ENCODE measurements around the gene NSRP1. TPM values are rescaled to one million over a fixed set of nuclear protein-coding genes. Genes with fewer than 3 reads are reported as not detected.
"Not testable (repeated sequence)": the region's sequence is repeated elsewhere in the genome, so short reads cannot be mapped to it uniquely, and the experiment has no call there.

Gene NSRP1
- total RNA-seq, 1 donor from 2014 or later = 23.1 TPM

DNA sequence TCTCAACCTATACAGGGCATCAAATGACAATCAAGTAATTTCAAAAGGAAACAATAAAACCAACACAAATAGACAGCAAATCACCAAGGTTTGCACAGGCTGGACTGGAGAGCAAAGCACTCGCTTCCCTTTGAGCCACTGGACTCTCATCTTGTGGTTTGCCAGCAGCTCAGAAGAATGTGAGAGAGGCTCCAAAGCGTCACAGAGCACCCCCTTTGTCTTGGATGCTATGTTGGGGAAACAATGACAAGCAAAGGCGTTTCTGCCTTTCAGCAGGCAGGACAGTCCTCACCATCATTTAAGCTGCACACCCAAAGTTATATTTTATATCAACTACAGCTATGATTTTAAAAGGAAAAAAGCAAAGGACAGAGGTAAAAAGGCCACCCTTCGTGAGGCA is 105.6 kb downstream of the NSRP1 start:
- no peak for DNase-seq (ENCODE audit: low spot score)

DNA sequence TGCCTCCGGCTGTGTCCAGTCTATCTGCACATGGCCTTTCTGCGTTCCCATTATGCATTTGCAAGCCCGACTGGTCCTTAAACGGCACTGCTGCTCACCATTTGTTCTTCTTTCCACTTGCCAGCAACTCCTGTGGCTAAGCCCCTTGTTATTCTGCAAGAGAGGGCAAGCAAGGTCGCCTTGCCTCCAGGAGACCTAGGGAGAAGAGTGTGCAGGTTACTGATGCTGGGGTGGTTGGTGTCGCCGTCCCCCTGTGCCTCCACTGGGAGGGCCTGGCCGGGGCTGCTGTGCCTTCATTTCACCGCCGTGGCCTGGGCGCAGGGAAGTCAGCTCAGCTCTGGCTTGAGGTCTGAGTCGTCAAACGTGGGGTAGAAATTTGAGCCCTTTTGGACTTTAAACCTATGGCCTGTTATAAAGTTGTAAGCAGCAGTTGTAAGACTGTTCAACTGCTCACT is 106.1 kb downstream of the NSRP1 start:
- no peak for DNase-seq (ENCODE audit: low spot score)

DNA sequence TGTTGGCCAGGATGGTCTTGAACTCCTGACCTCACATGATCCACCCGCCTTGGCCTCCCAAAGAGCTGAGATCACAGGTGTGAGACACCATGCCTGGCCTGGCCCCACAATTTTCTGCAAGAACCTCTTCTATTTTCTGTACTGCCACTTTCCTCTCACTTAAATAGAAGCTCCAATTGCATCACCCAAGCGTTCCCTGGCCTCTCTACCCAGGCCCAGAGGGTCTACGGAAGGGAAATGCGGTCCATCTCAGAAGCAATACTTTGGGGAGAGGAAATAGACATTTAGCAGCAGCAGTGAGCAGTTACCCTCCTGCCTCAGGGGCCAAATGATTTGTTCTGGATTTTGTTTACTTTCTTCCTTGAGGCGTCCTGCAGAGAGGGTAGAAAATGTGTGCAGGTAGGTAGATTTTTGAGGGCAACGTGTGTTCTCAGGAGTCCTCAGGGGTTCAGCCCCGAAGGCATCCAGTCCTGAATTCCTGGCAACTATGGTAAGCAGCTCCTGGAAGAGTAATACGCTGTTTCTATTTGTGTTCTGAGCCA is 107.9 kb downstream of the NSRP1 start:
- DNase-seq (ENCODE audit: low spot score) = no peak

DNA sequence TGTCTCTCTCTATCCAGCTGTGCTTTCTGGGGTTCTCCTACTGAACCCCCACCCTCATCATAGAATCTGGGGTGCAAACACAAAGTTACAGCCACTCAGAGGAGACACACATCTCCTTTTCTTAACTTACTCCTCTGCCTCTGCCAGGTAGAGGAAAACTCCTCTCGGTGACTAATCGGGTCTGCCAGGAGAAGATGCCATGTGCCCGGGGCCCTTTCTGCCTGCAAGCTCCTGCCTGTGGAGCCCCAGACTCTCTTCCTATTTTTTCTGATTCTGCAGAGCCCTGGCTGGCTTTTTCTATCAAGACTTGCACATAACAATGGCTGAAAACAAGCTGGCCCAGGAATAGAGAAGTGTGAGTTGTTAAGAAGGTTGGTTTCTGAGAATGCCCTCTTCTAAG is 108.5 kb downstream of the NSRP1 start:
- no peak for DNase-seq (ENCODE audit: low spot score)

DNA sequence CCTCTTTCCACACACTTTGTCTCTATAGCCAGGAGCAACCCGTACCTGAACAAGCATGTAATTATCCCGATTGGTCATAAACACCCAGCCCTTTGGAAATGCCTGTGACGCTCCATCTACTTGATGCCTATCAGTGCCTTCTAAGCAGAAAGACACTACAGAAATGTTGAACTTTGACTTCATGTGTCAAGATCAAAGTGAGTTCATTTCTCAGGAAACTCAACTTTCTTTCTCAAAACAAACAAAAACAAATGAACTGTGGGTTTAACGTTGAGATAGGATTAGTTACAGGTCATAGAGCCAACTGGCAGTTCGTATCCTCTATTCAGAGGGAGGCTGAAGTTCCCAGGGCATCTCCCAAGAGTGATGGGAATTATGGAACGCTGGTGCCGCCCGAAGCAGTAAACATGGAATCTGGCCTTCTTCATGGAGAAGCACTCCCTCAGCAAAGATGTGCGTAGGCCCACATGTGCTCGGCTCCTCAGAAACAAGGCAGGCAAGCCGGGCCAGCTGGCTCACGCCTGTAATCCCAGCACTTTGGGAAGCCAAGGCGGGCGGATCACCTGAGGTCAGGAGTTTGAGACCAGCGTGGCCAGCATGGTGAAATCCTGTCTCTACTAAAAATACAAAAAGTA is 109.4 kb downstream of the NSRP1 start:
- DNase-seq (ENCODE audit: low spot score) = no peak

DNA sequence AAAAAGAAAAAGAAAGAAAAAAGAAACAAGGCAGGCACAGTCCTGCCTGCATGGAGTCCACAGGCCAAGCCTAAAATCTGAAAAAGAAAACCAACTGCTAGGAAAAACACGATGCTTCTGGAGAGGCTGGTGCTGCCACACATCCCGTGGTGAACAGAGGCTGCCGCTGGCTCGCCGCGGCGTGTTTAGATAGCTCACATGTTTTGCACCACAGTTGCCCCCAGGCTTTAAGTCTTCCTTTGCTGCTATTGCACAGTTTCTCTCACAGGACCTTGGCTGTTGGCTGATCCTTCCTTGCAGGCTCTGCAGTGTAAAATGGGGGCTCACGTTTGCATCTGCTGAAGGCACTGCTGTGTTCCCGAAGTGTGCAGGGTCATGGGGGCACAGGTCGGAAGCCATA is 110.3 kb downstream of the NSRP1 start:
- no peak for DNase-seq (ENCODE audit: low spot score)

DNA sequence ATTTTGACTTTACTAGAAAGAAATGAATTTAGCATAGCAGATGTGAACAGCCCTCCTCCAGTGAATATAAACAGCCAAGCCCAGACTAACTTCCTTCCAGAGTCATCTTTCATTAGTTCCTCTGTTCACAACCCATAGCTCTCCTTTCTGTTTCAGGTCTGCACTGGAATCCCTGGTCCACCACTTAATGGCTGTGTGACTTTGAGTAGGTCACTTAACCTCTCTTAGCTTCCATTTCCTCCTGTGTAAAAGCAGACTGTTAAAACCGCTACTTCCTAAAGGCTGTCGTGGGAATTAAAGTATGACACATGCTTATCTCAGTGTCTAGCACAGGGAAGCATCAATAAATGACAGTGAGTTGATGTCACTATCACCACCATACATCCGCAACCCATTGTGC is 111.4 kb downstream of the NSRP1 start:
- no peak for DNase-seq (ENCODE audit: low spot score)

DNA sequence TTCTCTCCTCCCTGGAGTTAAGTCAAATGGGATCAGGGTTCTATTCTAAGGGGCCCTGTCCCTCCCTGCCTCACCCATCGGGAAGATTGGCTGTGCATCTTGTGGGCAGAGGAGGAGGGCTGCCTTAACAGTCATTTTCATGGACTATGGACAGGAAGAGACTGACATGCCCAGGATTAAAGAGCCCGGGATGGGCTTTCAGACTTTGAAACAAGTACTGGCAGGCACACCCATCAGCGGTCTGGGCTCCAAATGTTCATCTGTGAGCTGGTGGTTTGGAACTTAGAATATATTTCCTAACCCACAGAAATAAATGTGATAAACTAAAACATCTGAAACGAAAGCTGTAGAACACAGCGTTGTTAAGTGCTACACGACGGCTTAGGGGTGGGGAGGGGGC is 112.4 kb downstream of the NSRP1 start:
- DNase-seq (ENCODE audit: low spot score) = no peak

DNA sequence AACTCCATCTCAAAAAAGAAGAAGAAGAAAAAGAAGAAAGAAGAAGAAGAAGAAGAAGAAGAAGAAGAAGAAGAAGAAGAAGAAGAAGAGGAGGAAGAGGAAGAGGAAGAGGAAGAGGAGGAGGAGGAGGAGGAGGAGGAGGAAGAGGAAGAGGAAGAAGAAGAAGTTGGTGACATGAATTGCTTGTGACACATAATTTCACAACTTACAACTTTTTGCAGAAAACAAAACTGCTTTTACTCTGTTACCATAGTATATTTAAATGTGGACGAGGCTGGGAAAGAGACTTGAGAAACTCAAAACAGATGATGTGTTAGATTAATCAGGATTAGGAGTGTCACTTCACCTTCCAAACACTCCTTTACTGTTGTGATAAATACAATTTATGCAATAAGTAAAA is 113.4 kb downstream of the NSRP1 start:
- DNase-seq (ENCODE audit: low spot score) = not testable (repeated sequence)

DNA sequence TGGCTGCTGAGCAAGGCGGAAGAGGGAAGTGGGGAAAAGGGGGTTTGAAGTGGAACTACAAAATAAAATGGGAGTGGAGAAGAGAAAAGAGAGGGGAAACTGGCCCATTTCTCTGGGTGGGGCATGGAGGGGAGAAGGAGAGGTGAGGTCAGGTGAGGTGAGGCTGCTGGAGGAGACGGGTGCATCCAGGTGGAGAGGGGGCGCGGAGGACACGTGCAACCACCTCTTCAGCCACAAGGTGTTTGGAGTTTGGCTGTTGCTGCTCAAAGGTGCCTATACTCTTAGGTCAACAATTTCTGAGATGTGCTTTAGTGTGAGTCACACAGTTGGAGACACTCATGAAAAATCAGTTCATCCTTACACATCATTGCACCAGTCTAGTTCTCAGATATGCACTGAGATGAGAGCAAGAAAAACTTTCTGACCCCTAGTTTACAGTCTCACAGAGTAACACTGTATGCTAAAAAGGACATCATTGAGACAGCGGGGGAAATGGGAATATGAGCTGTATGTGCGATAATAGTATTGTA is 114.0 kb downstream of the NSRP1 start:
- no peak for DNase-seq (ENCODE audit: low spot score)

DNA sequence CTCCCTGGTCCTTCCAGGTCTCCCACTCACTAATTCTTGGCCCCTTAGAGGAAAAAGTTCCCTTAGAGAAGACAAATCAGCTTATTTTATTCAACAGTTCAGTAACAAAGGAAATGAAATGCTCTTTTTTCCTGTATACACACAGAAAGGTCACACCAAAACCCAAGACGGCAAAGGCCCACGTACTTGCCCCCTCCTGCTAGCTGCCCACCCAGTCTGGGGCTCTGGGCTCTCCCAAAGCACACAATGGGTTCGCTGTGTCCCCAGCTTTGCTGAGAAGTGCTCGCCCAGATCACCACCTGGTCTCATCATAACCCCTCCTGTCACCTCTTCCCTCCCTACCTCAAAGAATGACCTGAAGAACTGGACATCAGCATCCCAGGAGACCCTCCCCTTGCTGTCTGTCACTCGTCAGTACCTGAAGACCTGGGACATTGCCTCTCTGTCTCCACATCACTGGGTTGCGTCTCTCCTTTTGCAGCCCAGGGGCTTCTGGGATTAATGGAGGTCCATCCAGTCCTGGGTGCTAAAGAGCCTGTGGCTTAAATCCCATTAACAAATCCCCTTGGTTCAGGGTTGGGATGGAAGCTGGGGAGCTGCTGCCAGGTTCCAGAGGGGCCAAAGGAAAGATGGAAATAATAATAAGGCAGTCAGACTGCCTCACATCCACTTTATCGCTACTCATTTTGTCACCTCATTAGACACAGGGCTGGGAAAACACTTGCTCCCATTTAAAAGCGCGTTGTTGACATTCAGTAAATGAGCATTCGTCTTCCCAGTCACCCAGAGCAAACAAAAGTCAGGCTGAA is 115.6 kb downstream of the NSRP1 start:
- no peak for DNase-seq (ENCODE audit: low spot score)

DNA sequence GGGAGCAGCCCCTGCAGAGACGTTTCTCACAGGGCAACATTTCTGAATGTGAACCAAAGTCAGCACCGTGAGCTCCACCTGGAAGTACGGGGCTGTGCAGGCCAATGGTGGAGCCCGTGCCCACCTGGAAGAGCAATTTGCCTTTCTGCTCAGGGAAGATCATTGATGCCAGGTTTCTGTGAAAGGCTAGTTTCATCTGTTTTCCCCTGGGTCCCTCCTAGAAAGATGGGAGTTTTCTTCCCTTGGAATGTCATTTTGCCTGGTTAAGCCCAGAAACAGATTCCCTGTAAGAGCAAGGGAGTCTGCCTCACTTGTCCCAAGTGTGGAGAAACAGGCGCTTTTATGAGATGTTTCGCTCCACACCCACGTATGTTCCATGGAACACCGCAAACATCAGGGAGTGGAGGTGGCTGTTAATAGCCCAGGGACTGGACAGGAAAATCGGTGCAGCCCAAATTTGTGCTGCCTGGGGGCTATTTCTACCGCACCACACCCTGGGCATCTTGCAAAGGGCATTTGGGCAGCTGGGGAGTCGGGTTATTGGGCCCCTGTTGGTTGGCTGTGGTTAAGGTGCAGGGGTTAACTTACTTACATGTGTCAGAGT is 116.3 kb downstream of the NSRP1 start:
- DNase-seq (ENCODE audit: low spot score) = no peak

DNA sequence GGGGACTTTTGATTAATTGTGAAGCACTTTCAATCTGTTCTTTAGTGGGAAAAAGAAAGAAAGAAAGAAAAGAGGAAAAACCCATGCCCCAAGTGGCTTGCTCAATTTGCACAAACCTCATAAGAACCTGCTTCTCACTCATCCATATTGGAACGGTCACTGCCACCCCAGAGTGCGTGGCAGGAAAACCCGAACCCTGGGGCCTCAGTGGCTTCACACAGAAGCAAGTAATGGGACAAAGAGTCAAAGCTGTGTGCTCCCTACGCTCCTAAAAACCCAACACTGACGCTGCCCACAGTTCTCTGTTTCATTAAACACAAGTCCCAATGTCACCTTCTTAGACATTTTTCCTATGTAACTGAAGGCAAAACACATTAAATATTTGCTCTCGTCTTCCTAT is 117.7 kb downstream of the NSRP1 start:
- no peak for DNase-seq (ENCODE audit: low spot score)

DNA sequence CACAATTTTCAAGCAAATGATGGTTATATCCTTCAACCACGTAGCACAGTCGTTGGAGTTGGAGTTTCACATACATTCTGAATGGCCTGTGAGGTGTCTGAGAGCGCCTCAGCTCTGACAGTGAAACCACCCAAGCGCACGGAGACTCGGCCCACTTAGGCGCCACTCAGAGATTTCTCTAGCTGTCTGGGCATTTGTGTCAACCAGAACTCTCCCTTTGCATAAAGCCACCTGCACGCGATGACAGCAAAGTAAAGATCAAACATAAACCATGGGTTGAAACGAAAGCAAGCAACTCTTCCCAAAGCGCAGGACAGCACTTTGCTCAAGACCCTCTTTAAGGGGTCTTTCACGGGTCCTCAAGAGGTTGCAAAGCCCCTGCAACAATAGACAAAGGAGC is 118.3 kb downstream of the NSRP1 start:
- no peak for DNase-seq (ENCODE audit: low spot score)

DNA sequence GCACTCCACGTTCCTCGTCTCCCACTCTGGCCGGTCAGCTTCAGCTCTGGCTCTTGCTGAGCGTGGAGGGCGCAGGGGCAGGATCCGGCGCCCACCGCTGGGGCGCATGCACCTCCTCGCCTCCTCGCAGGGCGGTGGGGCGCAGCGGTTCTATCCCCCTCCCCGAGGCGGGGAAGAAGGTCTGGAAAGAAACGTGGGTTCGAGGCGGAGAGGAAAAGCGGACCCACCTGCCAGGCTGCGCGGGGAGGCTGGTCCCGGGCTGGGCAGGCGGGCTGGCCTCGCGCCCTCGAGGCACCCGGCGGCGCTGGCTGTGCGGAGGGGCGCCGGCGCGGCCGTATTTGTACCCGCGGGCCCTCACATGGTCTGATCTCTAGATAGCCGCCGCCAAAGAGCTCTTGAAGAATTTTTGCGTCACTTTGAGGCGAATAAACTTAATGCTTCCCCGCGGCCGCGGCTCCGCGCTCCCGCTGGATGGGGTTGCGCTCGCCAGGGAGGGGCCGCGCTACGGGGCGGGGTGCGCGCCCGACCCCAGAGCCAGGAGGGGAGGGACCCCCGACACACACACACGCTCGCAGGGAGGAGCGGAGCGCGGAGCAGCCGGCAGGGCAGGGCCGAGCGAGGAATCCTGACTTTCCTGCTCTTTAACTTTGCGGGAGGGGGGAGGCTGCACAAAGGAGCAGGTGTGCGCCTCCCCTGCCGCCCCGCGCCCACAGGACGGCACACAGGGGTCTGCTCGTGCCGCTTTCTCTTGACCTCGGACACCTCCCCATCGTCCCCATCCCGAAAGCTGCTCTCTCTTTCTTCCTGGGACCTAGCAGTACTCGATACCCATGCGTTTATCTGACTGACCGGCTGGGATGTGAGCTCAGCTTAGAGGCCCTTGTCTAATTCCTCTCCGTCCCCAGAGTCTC is 119.0 kb downstream of the NSRP1 start, which contains the start of gene SLC6A4:
SLC6A4 (minus strand) TSS at position 312 of the 911 bp plus-strand sequence. CDS start 13,739 bp downstream, outside the sequence.
- DNase-seq (ENCODE audit: low spot score) = no peak

Other genes starting within 250 kb of the NSRP1 start
- gene SSH2, start 186.6 kb upstream of the NSRP1 start, total RNA-seq = 24.8 TPM
- not detected for gene EFCAB5, start 175.2 kb upstream of the NSRP1 start, total RNA-seq
- not detected for gene SLC6A4, start 118.9 kb downstream of the NSRP1 start, total RNA-seq
- 30.2 TPM for gene BLMH, start 175.1 kb downstream of the NSRP1 start, total RNA-seq
- not detected for gene TMIGD1, start 217.2 kb downstream of the NSRP1 start, total RNA-seq